Kidney glomerular epithelial cell (primary cell): ENCODE results near the gene TRMT44.

Source experiments
- DNase-seq: peaks from one replicate; lab custom pipeline; 2025; lab: John Stamatoyannopoulos, UW

TRMT44 gene

GRCh38 chr4:8435656-8436121 lies 4.9 kb upstream of the TRMT44 start:
- DNase-seq, result no peak

GRCh38 chr4:8437281-8437680 lies 3.3 kb upstream of the TRMT44 start:
- no peak for DNase-seq

GRCh38 chr4:8438743-8439142 lies 1.8 kb upstream of the TRMT44 start:
- peak; percentile 13 for DNase-seq

- no peak for DNase-seq
Measured at GRCh38 chr4:8439168-8439567, 1.4 kb upstream of the TRMT44 start.

GRCh38 chr4:8439914-8440491 lies 574 bp upstream of the TRMT44 start:
- no peak for DNase-seq

GRCh38 chr4:8441499-8442091 lies 1.0 kb downstream of the TRMT44 start:
- DNase-seq, result no peak

GRCh38 chr4:8442596-8443358 lies 2.2 kb downstream of the TRMT44 start:
- no peak for DNase-seq

GRCh38 chr4:8443801-8444200 lies 3.2 kb downstream of the TRMT44 start:
- DNase-seq, result no peak

GRCh38 chr4:8446122-8446521 lies 5.5 kb downstream of the TRMT44 start:
- DNase-seq, result no peak

- no peak for DNase-seq
Measured at GRCh38 chr4:8451440-8452182, 11.0 kb downstream of the TRMT44 start.

GRCh38 chr4:8453957-8454356 lies 13.4 kb downstream of the TRMT44 start:
- no peak for DNase-seq

GRCh38 chr4:8457646-8458252 lies 17.2 kb downstream of the TRMT44 start:
- no peak for DNase-seq

GRCh38 chr4:8459867-8460445 lies 19.4 kb downstream of the TRMT44 start:
- DNase-seq, result no peak

GRCh38 chr4:8461086-8461485 lies 20.5 kb downstream of the TRMT44 start:
- peak; percentile 44 for DNase-seq

- DNase-seq, result peak; percentile 38
Measured at GRCh38 chr4:8461616-8462015, 21.0 kb downstream of the TRMT44 start.

GRCh38 chr4:8463811-8464210 lies 23.2 kb downstream of the TRMT44 start:
- DNase-seq, result no peak

GRCh38 chr4:8464381-8464780 lies 23.8 kb downstream of the TRMT44 start:
- DNase-seq, result no peak

- DNase-seq, result no peak
Measured at GRCh38 chr4:8465615-8466611, 25.3 kb downstream of the TRMT44 start.

- no peak for DNase-seq
Measured at GRCh38 chr4:8467016-8467415, 26.4 kb downstream of the TRMT44 start.

- DNase-seq, result peak; percentile 36
Measured at GRCh38 chr4:8468746-8469535, 28.4 kb downstream of the TRMT44 start.
